PFSK-1 (cell line): ENCODE data around the gene SKA3.

Source experiments
- POLR2AphosphoS5 ChIP-seq: IDR thresholded peaks from 2 replicates; pipeline ENCODE4 v1.6.1; 2012; ENCODE audit warnings: low read depth, mild to moderate bottlenecking, control low read depth, low read length, moderate library complexity
- REST ChIP-seq, 2 experiments: IDR thresholded peaks; 2 replicates each; pipeline versions ENCODE4 v1.6.1 to v1.8.0; 2011 to 2012; ENCODE audit warnings: low read depth in 2 of 2, low read length in 2 of 2, control low read depth in 1 of 2, inconsistent platforms in 1 of 2, mild to moderate bottlenecking in 1 of 2, moderate library complexity in 1 of 2; ENCODE audit not compliant: insufficient read depth in 1 of 2
- SIN3A ChIP-seq: IDR thresholded peaks from 2 replicates; pipeline ENCODE4 v1.6.1; 2012; ENCODE audit warnings: mild to moderate bottlenecking, low read length, moderate library complexity, borderline replicate concordance; ENCODE audit not compliant: insufficient read depth
- TAF1 ChIP-seq: IDR thresholded peaks from 2 replicates; pipeline ENCODE4 v1.6.1; 2012; ENCODE audit warnings: low read length, control low read depth, borderline replicate concordance; ENCODE audit not compliant: insufficient read depth

DNA sequence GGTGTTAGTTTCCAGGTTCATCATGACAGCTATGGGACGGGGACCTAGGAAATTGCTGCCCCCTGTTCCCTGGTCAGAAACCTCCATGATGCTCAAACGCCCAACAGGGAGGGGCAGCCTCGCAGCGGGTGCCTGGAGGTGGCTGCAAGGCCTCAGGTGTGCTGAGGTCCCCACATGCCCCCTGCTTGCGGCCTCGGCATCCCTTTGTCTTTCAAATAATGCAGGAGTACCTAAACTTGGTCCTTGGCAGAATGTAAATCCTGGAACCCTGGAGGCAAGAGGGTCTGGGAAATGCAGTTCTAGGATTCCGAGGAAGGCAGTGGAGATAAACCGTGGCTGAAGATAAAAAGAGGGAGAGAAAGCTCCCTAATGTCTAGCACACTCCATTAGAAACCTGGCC, 52.4 kb downstream of the SKA3 start:
- no peak for TF ChIP-seq TAF1
- TF ChIP-seq POLR2AphosphoS5 = no peak
- no peak for TF ChIP-seq REST (IDR thresholded peaks at IDR 0.05; ENCODE audit: insufficient read depth in 1 of 2, low read depth in 2 of 2, low read length in 2 of 2)
- TF ChIP-seq SIN3A = no peak
